Activated CD8-positive, alpha-beta memory T cell treated with anti-CD3 and anti-CD28 coated beads for 4 hours (primary cell): Measurements from ENCODE around the gene ADGRA3.

ENCODE experiments used
- DNase-seq, 2 donors: peaks; one replicate each; pipeline ENCODE4 v3.0.0-alpha.2; 2020; ENCODE audit warnings: low read depth in 2 of 2

ADGRA3 gene

GRCh38 chr4:22515888-22516541, at the start of gene ADGRA3:
ADGRA3 (minus strand) TSS chr4:22516066; CDS start chr4:22515784, 282 bp downstream.
- DNase-seq, result no peak

GRCh38 chr4:22556495-22556894, 40.6 kb upstream of the ADGRA3 start:
- no peak for DNase-seq

GRCh38 chr4:22554670-22555069, 38.8 kb upstream of the ADGRA3 start:
- DNase-seq, result no peak

- no peak for DNase-seq
Observed at GRCh38 chr4:22553560-22553959, 37.7 kb upstream of the ADGRA3 start.

GRCh38 chr4:22552812-22553211, 36.9 kb upstream of the ADGRA3 start:
- DNase-seq, result no peak

GRCh38 chr4:22551550-22551949, 35.7 kb upstream of the ADGRA3 start:
- DNase-seq, result no peak

- DNase-seq, result no peak
Observed at GRCh38 chr4:22546299-22546698, 30.4 kb upstream of the ADGRA3 start.

GRCh38 chr4:22539251-22539650, 23.4 kb upstream of the ADGRA3 start:
- DNase-seq, result no peak

- DNase-seq, result no peak
Observed at GRCh38 chr4:22537864-22538263, 22.0 kb upstream of the ADGRA3 start.

GRCh38 chr4:22534374-22534773, 18.5 kb upstream of the ADGRA3 start:
- DNase-seq, result no peak

GRCh38 chr4:22532896-22533295, 17.0 kb upstream of the ADGRA3 start:
- DNase-seq, result no peak

- no peak for DNase-seq
Observed at GRCh38 chr4:22532117-22532516, 16.3 kb upstream of the ADGRA3 start.

- DNase-seq, result no peak
Observed at GRCh38 chr4:22531311-22532019, 15.6 kb upstream of the ADGRA3 start.

GRCh38 chr4:22524895-22525294, 9.0 kb upstream of the ADGRA3 start:
- DNase-seq, result no peak

GRCh38 chr4:22522706-22523501, 7.0 kb upstream of the ADGRA3 start:
- DNase-seq, result no peak

- DNase-seq, result no peak
Observed at GRCh38 chr4:22522206-22522605, 6.3 kb upstream of the ADGRA3 start.

GRCh38 chr4:22521240-22521639, 5.4 kb upstream of the ADGRA3 start:
- DNase-seq, result no peak

- DNase-seq, result no peak
Observed at GRCh38 chr4:22515145-22515887, 550 bp downstream of the ADGRA3 start.

GRCh38 chr4:22514481-22514880, 1.4 kb downstream of the ADGRA3 start:
- DNase-seq, result no peak

GRCh38 chr4:22514001-22514400, 1.9 kb downstream of the ADGRA3 start:
- DNase-seq, result no peak

GRCh38 chr4:22512306-22512705, 3.6 kb downstream of the ADGRA3 start:
- DNase-seq, result no peak

GRCh38 chr4:22510750-22511149, 5.1 kb downstream of the ADGRA3 start:
- DNase-seq, result no peak
